HepG2 (cell line): ENCODE results near the gene RP2. TPM values are rescaled to one million over a fixed set of nuclear protein-coding genes. Genes with fewer than 3 reads are reported as not detected.

ENCODE experiments used
- ATAC-seq: fragments of 200-7000 bp; cut with Tn5 transposase; 3 replicates; pipeline ENCODE4 v1.9.1; 2020; ENCODE audit warnings: mild to moderate bottlenecking, moderate library complexity
- BruUV-seq: library from RNA; stranded (reverse); fragments of 400-500 nt; replicated peaks from 2 replicates; lab custom pipeline; 2021; lab: Mats Ljungman, UMichigan
- CTCF ChIA-PET: fragments of 300-600 bp; formaldehyde crosslinking; extraction: SDS; loops from one replicate; lab custom pipeline; 2021; ENCODE audit warnings: low total read pairs, inconsistent platforms, low intra/inter-chr PET ratio; lab: Yijun Ruan, JAX
- POLR2A ChIA-PET: fragments of 350-600 bp; sonication (Branson Sonifier 250); formaldehyde crosslinking; loops from one replicate; lab custom pipeline; 2020; ENCODE audit warnings: antibody characterized with exemption, inconsistent platforms; lab: Yijun Ruan, JAX
- DNase-seq: peaks from one replicate; pipeline ENCODE4 v3.0.0-alpha.2; 2015; ENCODE audit warnings: low spot score
- FAIRE-seq: peaks from 3 replicates; lab custom pipeline; 2011; peaks lifted over from hg19 to GRCh38; lab: Jason Lieb, UNC
- H2AFZ ChIP-seq: one replicate; pipeline ENCODE4 v1.6.1; 2011; ENCODE audit warnings: low read length, inconsistent platforms
- H3K27ac ChIP-seq: fragments of 300-600 bp; 3 replicates; pipeline ENCODE4 v1.8.0; 2011; ENCODE audit warnings: mixed run types, mild to moderate bottlenecking, mixed read lengths, low read length, inconsistent platforms; ENCODE audit not compliant: insufficient read depth; ENCODE audit errors: extremely low read length
- H3K27me3 ChIP-seq, 2 experiments: fragments of 200-600 bp in 1 of 2; 2 replicates in 1 of 2; 3 replicates in 1 of 2; pipeline versions ENCODE4 v1.6.0 to v1.8.0; 2011; ENCODE audit warnings: low read length in 2 of 2, mild to moderate bottlenecking in 2 of 2, moderate library complexity in 2 of 2, inconsistent platforms in 1 of 2; ENCODE audit not compliant: insufficient read depth in 2 of 2, control insufficient read depth in 1 of 2
- H3K36me3 ChIP-seq, 2 experiments: fragments of 200-600 bp in 1 of 2; replicated peaks in 1 of 2; 2 replicates in 1 of 2; 3 replicates in 1 of 2; pipeline versions ENCODE4 v1.5.1 to v1.8.0; 2011; ENCODE audit warnings: low read length in 2 of 2, inconsistent platforms in 1 of 2; ENCODE audit not compliant: insufficient read depth in 2 of 2, control insufficient read depth in 1 of 2
- H3K4me1 ChIP-seq: 2 replicates; pipeline ENCODE4 v1.5.1; 2012; ENCODE audit warnings: low read length, inconsistent platforms; ENCODE audit not compliant: insufficient read depth
- H3K4me2 ChIP-seq: 2 replicates; pipeline ENCODE4 v1.6.0; 2011; ENCODE audit warnings: low read depth, low read length, inconsistent platforms
- H3K4me3 ChIP-seq, 3 experiments: fragments of 200-600 bp in 1 of 3; sonication (generic), shearing (Covaris generic) in 1 of 3; replicated peaks in 1 of 3; 2 replicates each; pipeline ENCODE4 v1.5.1; 2011 to 2016; ENCODE audit warnings: low read length in 3 of 3, inconsistent platforms in 2 of 3, low read depth in 2 of 3, mild to moderate bottlenecking in 2 of 3, control low read depth in 1 of 3, mixed read lengths in 1 of 3; ENCODE audit not compliant: insufficient read depth in 1 of 3
- H3K79me2 ChIP-seq: one replicate; pipeline ENCODE4 v1.6.1; 2011; ENCODE audit warnings: low read length, inconsistent platforms; ENCODE audit not compliant: insufficient read depth
- H3K9ac ChIP-seq: 2 replicates; pipeline ENCODE4 v1.6.0; 2011; ENCODE audit warnings: mild to moderate bottlenecking, low read depth, low read length, inconsistent platforms; ENCODE audit not compliant: insufficient read depth
- H3K9me3 ChIP-seq: 2 replicates; pipeline ENCODE4 v1.5.1; 2012; ENCODE audit warnings: mild to moderate bottlenecking, low read length
- H4K20me1 ChIP-seq: 2 replicates; pipeline ENCODE4 v1.6.0; 2011; ENCODE audit warnings: inconsistent platforms, mild to moderate bottlenecking, low read length, moderate library complexity; ENCODE audit not compliant: insufficient read depth
- CBFB ChIP-seq: sonication (generic); formaldehyde crosslinking; IDR thresholded peaks from 2 replicates; pipeline ENCODE4 v1.4.0; 2020; ENCODE audit warnings: missing genetic modification reagents
- CENPT ChIP-seq: sonication (generic); formaldehyde crosslinking; IDR thresholded peaks from 2 replicates; pipeline ENCODE4 v1.8.0; 2022; ENCODE audit warnings: low read depth, mild to moderate bottlenecking, moderate library complexity, missing genetic modification reagents
- ETS1 ChIP-seq: sonication (generic); formaldehyde crosslinking; IDR thresholded peaks from 2 replicates; pipeline ENCODE4 v1.4.0; 2020; ENCODE audit warnings: missing genetic modification reagents
- HDAC1 ChIP-seq: sonication (generic); formaldehyde crosslinking; IDR thresholded peaks from 2 replicates; pipeline ENCODE4 v1.5.1; 2020; ENCODE audit warnings: mild to moderate bottlenecking, missing genetic modification reagents
- HIVEP1 ChIP-seq: sonication (generic); formaldehyde crosslinking; IDR thresholded peaks from 2 replicates; pipeline ENCODE4 v1.4.0; 2020; ENCODE audit warnings: mild to moderate bottlenecking, missing genetic modification reagents
- HNRNPUL1 ChIP-seq: fragments of 200-400 bp; formaldehyde crosslinking; IDR thresholded peaks from 2 replicates; pipeline ENCODE4 v1.6.1; 2017; ENCODE audit warnings: low read depth, mild to moderate bottlenecking, low read length, moderate library complexity
- MAFF ChIP-seq: IDR thresholded peaks from 2 replicates; pipeline ENCODE4 v1.6.1; 2011; ENCODE audit warnings: low read depth, low read length, improper control_type of control experiment
- PAF1 ChIP-seq: IDR thresholded peaks from 2 replicates; pipeline ENCODE4 v1.6.1; 2016; ENCODE audit warnings: missing genetic modification reagents, missing compliant biosample characterization
- SPEN ChIP-seq: sonication (generic); formaldehyde crosslinking; IDR thresholded peaks from 2 replicates; pipeline ENCODE4 v1.5.1; 2020; ENCODE audit warnings: low read depth, mild to moderate bottlenecking, missing genetic modification reagents
- ZFP36L2 ChIP-seq: sonication (generic); formaldehyde crosslinking; IDR thresholded peaks from 2 replicates; pipeline ENCODE4 v1.4.0; 2020; ENCODE audit warnings: missing genetic modification reagents
- ZFYVE20 ChIP-seq: sonication (generic); formaldehyde crosslinking; IDR thresholded peaks from 2 replicates; pipeline ENCODE4 v1.8.0; 2023; ENCODE audit warnings: low read depth, mild to moderate bottlenecking, moderate library complexity, missing genetic modification reagents, borderline replicate concordance
- ZNF121 ChIP-seq: sonication (generic); formaldehyde crosslinking; IDR thresholded peaks from 2 replicates; pipeline ENCODE4 v1.5.0; 2020; ENCODE audit warnings: mild to moderate bottlenecking, missing genetic modification reagents
- ZNF207 ChIP-seq: fragments of 450-650 bp; IDR thresholded peaks from 2 replicates; pipeline ENCODE4 v1.6.1; 2016; ENCODE audit warnings: antibody characterized with exemption, borderline replicate concordance
- in situ Hi-C: cut with HindIII; loops from 2 replicates; pipeline ENCODE4 v1.10.0; 2017; ENCODE audit warnings: low pct_unique_long_range_greater_than_20kb; ENCODE audit not compliant: extremely low pct_ligation_motif_present
- intact Hi-C: fragments of 100-400 bp; cut with micrococcal nuclease; formaldehyde crosslinking; loops from one replicate; pipeline ENCODE4 v1.10.0; 2022; ENCODE audit not compliant: unreplicated experiment
- polyA plus RNA-seq, 8 experiments: library from polyadenylated mRNA; depleted of rRNA in 3 of 8; stranded (reverse) in 7 of 8; unstranded in 1 of 8; fragments of >200 nt; fragmentation: Illumina TruSeq in 4 of 8; extraction: Trizol in 4 of 8; gene quantifications; 2 replicates each; pipeline versions ENCODE4 v1.2.1 to v1.2.3, GENCODE V29; 2011 to 2016; ENCODE audit warnings: low read depth in 4 of 8, missing spikeins in 1 of 8, mixed read lengths in 1 of 8; ENCODE audit not compliant: insufficient read depth in 1 of 8
- total RNA-seq, 5 experiments: library from RNA; depleted of rRNA; stranded (reverse); fragments of >200 nt; fragmentation: Illumina TruSeq; extraction: Trizol; gene quantifications; 2 replicates each; pipeline ENCODE4 v1.2.3, GENCODE V29; 2016; ENCODE audit warnings: low read depth in 1 of 5

The RP2 gene
- total and polyA plus RNA-seq, 2 of the 13 experiments (the other 11 are each of a cell fraction or from before 2014, with no cell fraction given) = 5.0 to 9.9 TPM

- TF ChIP-seq SPEN (CRISPR knock-in tag) (no peak), ZFP36L2 (CRISPR knock-in tag) (no peak)
These were observed 48.0 kb downstream of the RP2 start (continued) for GRCh38 chrX:46884799-46885198.

DNA sequence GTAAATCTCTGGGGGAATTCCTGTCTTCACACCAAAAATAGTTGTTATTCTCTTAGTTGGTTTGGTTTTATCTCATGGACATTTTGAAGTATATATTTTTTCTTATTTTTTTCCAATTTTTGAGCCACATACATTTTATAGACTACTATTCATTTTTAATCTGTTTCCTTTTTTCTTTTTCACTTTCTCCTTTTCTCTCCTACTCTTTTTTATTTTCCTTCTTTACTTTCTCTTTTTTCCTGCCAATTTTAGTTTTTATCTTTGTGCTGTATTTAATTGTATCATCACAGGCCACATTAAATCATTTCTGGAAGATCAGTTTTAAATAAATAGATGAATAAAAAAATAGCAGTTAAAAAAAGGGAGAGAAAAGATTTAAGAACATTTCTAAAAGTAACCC, 61.4 kb downstream of the RP2 start:
- CTCF ChIA-PET = no interaction called here
- Histone ChIP-seq H2AFZ (no peak overlapping the region), H3K4me3 (no peak overlapping the region), H3K36me3 (no peaks in the 10 kb centered on the region), H3K9me3 (no peaks in the 10 kb centered on the region), H3K79me2 (no peaks in the 10 kb centered on the region), H3K9ac (no peak overlapping the region), H3K4me2 (no peak overlapping the region), H3K27ac (no peak overlapping the region), H4K20me1 (no peaks in the 10 kb centered on the region), H3K4me1 (no peaks in the 10 kb centered on the region), H3K27me3 (no peaks in the 10 kb centered on the region)
- intact Hi-C loops (loop anchor here (5.0 kb wide), 1 partner anchor 246 kb away; no protein-coding TSS in a partner anchor), in situ Hi-C loops (no loop called here)
- FAIRE-seq (no peak), ATAC-seq (no peak), DNase-seq (no peak)
- TF ChIP-seq HIVEP1 (CRISPR knock-in tag) = no peak
- TF ChIP-seq CENPT (CRISPR knock-in tag) = no peak
- TF ChIP-seq ZNF121 (CRISPR knock-in tag) = no peak
- TF ChIP-seq CBFB = no peak
- no peak for TF ChIP-seq PAF1
- TF ChIP-seq HDAC1 (CRISPR knock-in tag) = no peak
- TF ChIP-seq ETS1 = no peak
- no peak for TF ChIP-seq HNRNPUL1
- TF ChIP-seq ZFYVE20 (CRISPR knock-in tag) = no peak
- TF ChIP-seq ZNF207 = no peak
- no peak for TF ChIP-seq MAFF
- BruUV-seq = no TSS peak
- POLR2A ChIA-PET = no interaction called here
